Adrenal gland (tissue), 12 donors: ENCODE measurements around the gene SAT2. TPM values are rescaled to one million over a fixed set of nuclear protein-coding genes. Genes with fewer than 3 reads are reported as not detected.
"Not testable (repeated sequence)": the region's sequence is repeated elsewhere in the genome, so short reads cannot be mapped to it uniquely, and the experiment has no call there.

Experiments used
- DNase-seq, 7 donors: peaks; one replicate each; pipeline ENCODE4 v3.0.0-alpha.2; 2019 to 2020
- H3K27ac ChIP-seq, 5 donors: fragments of 200-600 bp; sonication (generic) in 4 of 5; 1 replicate in 3 of 5; 2 replicates in 2 of 5; pipeline versions ENCODE4 v1.5.1 to v1.8.0; 2016 to 2020; ENCODE audit warnings: mild to moderate bottlenecking in 1 of 5
- H3K27me3 ChIP-seq: fragments of 200-600 bp; 2 replicates; pipeline ENCODE4 v1.8.0; 2021
- H3K36me3 ChIP-seq, 2 donors: fragments of 200-600 bp; replicated peaks in 1 of 2; 1 replicate in 1 of 2; 2 replicates in 1 of 2; pipeline versions ENCODE4 v1.5.1 to v1.8.0; 2018 to 2022
- H3K4me1 ChIP-seq, 2 donors: fragments of 200-600 bp; replicated peaks in 1 of 2; 1 replicate in 1 of 2; 2 replicates in 1 of 2; pipeline versions ENCODE4 v1.5.1 to v1.8.0; 2018 to 2021
- H3K4me3 ChIP-seq, 4 donors: fragments of 200-600 bp; sonication (generic) in 3 of 4; one replicate each; pipeline ENCODE4 v1.5.1; 2016 to 2018
- H3K9me3 ChIP-seq, 3 donors: fragments of 200-600 bp; sonication (generic) in 1 of 3; replicated peaks in 1 of 3; 1 replicate in 2 of 3; 2 replicates in 1 of 3; pipeline versions ENCODE4 v1.5.1 to v1.8.0; 2016 to 2021
- POLR2A ChIP-seq, 2 donors: fragments of 450-650 bp; IDR thresholded peaks; one replicate each; pipeline ENCODE4 v1.6.1; 2017; ENCODE audit warnings: antibody characterized with exemption in 2 of 2, mild to moderate bottlenecking in 2 of 2, moderate library complexity in 1 of 2
- WGBS, 4 donors: extraction: QIAGEN DNeasy Blood & Tissue Kit in 2 of 4; methylation state at CpG; one replicate each; pipeline versions ENCODE4 v1.1.5 to v1.1.7; 2013 to 2017; 5-methylcytosine and 5-hydroxymethylcytosine counted together
- intact Hi-C, 2 donors: fragments of 100-400 bp; cut with DNase I; formaldehyde crosslinking; loops; one replicate each; pipeline versions ENCODE4 v1.14.1 to v1.15.0; 2022 to 2023
- polyA plus RNA-seq, 3 donors: library from polyadenylated mRNA; stranded (reverse); fragments of 200-250 nt in 2 of 3; fragments of 350-450 nt in 1 of 3; fragmentation: Illumina TruSeq in 1 of 3; extraction: RNeasy Lipid Tissue Mini Kit (QIAGEN cat#74804) in 1 of 3; gene quantifications; one replicate each; pipeline ENCODE4 v1.2.3, GENCODE V29; 2013 to 2014
- total RNA-seq, 9 donors: library from RNA; depleted of rRNA in 4 of 9; stranded (reverse); fragments of >200 nt in 4 of 9; fragments of 120-200 nt in 1 of 9; fragmentation: NEBNext Ultra II Directional in 1 of 9; extraction: Animal tissue kit (Norgen Biotek cat#: 25700) in 1 of 9; gene quantifications; one replicate each; pipeline versions ENCODE4 v1.1.0 to v1.2.4, GENCODE V29; 2013 to 2023
- TF ChIP-seq, protein P1 (sequence below), 6 experiments: fragments of 450-650 bp in 4 of 6; fragments of 200-600 bp in 2 of 6; sonication (generic) in 1 of 6; IDR thresholded peaks; 1 replicate in 5 of 6; 2 replicates in 1 of 6; pipeline versions ENCODE4 v1.5.1 to v1.8.0; 2016 to 2021; ENCODE audit warnings: antibody characterized with exemption in 6 of 6, mild to moderate bottlenecking in 2 of 6, moderate library complexity in 1 of 6
- donor health status: healthy with polysubstance abuse.
- donor health status: Bipolar disorder and iron deficiency.
- donor health status: DM: yes; HTN: yes; CAD: no.
- donor health status: DM: no; HTN: no; CAD: no.
- donor health status: DM: no; HTN: no; CAD: no.
- donor health status: DM: yes; HTN: yes; CAD: no.

The SAT2 gene
- total and polyA plus RNA-seq, 12 donors = 165 to 700 (median 254) TPM

DNA sequence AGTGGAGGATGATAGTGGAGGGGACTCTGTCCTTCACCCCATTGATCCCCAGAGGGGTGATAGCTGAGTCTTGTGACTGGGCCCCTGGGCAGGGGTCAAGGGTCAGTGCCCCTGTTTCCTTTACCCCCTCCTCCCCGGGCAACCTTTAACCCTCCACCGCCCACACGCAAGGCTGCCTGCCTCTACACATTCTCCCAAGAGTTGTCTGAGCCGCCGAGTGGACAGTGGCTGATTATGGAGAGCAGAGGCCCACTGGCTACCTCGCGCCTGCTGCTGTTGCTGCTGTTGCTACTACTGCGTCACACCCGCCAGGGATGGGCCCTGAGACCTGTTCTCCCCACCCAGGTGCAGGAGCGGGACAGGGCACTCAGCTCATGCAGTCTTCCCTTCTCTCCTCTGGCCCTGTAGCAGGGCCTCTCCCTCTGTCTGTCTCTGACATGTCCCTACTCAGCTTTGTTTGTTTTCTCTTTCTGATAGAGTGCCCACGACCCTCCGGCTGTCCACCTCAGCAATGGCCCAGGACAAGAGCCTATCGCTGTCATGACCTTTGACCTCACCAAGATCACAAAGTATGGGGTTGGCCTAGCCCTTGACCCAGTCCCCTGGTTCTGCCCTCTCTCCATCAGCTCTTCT, 2.4 kb upstream of the SAT2 start, which contains the start of gene SHBG:
Gene SHBG, plus strand, starts transcription at position 197 of the 633 bp plus-strand sequence. Its CDS starts 38 bp downstream, at position 235.
- H3K36me3 ChIP-seq = no peaks in the 10 kb centered on the region
- H3K4me3 ChIP-seq = no peak within 1 kb of the TSS
- intact Hi-C loops = loop anchor here (5.0 to 10.0 kb wide), 3 partner anchors 55 to 155 kb away; partner anchors contain the start of genes TP53 (in 2 of the 2) and WRAP53 (in 2 of the 2)
- no peaks in the 10 kb centered on the region for H3K27me3 ChIP-seq
- TF ChIP-seq, protein P1, sequence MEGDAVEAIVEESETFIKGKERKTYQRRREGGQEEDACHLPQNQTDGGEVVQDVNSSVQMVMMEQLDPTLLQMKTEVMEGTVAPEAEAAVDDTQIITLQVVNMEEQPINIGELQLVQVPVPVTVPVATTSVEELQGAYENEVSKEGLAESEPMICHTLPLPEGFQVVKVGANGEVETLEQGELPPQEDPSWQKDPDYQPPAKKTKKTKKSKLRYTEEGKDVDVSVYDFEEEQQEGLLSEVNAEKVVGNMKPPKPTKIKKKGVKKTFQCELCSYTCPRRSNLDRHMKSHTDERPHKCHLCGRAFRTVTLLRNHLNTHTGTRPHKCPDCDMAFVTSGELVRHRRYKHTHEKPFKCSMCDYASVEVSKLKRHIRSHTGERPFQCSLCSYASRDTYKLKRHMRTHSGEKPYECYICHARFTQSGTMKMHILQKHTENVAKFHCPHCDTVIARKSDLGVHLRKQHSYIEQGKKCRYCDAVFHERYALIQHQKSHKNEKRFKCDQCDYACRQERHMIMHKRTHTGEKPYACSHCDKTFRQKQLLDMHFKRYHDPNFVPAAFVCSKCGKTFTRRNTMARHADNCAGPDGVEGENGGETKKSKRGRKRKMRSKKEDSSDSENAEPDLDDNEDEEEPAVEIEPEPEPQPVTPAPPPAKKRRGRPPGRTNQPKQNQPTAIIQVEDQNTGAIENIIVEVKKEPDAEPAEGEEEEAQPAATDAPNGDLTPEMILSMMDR (IDR thresholded peaks at IDR 0.05) = no peak
- no peak for TF ChIP-seq POLR2A (IDR thresholded peaks at IDR 0.05)
- peaks cover 17% of the 10 kb centered on the region in 2 donors for H3K4me1 ChIP-seq
- no peaks in the 10 kb centered on the region for H3K9me3 ChIP-seq
- no peak for DNase-seq
- 73 to 82% (median 75%) methylated on average over 12 to 13 of the region's 13 CpGs for WGBS, 4 donors
- H3K27ac ChIP-seq = no peak within 1 kb of the TSS

DNA sequence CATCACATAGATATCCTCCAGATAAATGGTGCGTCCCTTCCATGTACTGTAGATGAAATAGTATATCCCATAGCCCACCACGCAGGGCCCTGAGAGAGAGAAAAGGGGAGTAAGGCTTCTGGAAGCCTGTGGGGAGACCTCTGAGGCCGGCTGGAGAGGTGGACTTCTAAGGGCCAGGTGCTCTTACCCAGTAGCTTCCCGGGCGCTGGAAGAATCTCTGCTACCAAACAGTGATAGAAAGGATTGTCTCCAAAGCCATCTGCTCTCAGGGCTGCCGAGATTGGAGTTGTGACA, 718 bp downstream of the SAT2 start:
- Histone ChIP-seq H3K4me3 (peak overlapping the region in 3 of 4 donors; percentile 91 to 99 (median 97)), H3K27me3 (no peaks in the 10 kb centered on the region), H3K27ac (peak overlapping the region; percentile 88 to 99 (median 96)), H3K4me1 (peaks cover 17% of the 10 kb centered on the region in 2 donors), H3K36me3 (no peaks in the 10 kb centered on the region), H3K9me3 (no peaks in the 10 kb centered on the region)
- DNase-seq = no peak
- TF ChIP-seq, protein P1 (IDR thresholded peaks at IDR 0.05) = no peak
- no peak for TF ChIP-seq POLR2A (IDR thresholded peaks at IDR 0.05)
- intact Hi-C loops = no loop called here
- 6 to 14% (median 8%) methylated on average over 6 of the region's 6 CpGs for WGBS, 4 donors

DNA sequence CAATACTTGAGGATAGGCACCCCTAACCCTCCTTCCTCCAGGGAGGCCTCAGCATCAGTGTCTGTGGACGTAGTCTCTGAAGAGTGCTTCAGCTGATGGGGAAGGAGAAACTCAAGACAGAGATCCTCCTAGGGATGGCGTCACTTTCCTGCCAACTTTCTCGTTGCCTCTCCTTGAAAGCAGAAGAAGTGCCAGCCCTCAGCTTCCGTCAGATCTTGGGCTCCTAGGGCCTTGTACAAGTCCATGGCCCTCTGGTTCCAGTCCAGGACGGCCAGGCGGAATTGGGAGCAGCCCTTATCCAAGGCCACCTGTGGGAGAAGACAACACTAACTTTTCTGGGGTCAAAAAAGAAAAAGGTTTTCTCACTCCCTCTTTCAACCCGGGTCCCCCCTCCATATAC, 1.3 kb downstream of the SAT2 start:
- peak overlapping the region in 2 of 4 donors; percentile 97 to 99 for H3K4me3 ChIP-seq
- WGBS, 4 donors = 30 to 41% (median 39%) methylated on average over 7 of the region's 7 CpGs
- peak overlapping the region; percentile 88 to 99 (median 96) for H3K27ac ChIP-seq
- no peaks in the 10 kb centered on the region for H3K9me3 ChIP-seq
- DNase-seq = peak; percentile 47 to 76 (median 70)
- TF ChIP-seq, protein P1 (IDR thresholded peaks at IDR 0.05) = no peak
- TF ChIP-seq POLR2A (IDR thresholded peaks at IDR 0.05) = peak in 1 of 2 donors; percentile 27
- H3K4me1 ChIP-seq = peaks cover 17% of the 10 kb centered on the region in 2 donors
- no peaks in the 10 kb centered on the region for H3K27me3 ChIP-seq
- no peaks in the 10 kb centered on the region for H3K36me3 ChIP-seq
- intact Hi-C loops = no loop called here

DNA sequence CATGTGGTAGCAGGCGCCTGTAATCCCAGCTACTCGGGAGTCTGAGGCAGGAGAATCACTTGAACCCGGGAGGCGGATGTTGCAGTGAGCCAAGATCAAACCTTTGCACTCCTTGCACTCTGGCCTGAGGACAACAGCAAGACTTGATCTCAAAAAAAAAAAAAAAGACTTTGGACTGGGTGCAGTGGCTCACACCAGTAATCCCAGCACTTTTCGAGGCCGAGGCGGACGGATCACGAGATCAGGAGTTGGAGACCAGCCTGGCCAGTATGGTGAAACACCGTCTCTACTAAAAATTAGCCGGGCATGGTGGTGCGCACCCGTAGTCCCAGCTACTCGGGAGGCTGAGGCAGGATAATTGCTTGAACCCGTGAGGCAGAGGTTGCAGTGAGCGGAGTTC, 1.9 kb downstream of the SAT2 start:
- H3K36me3 ChIP-seq, intact Hi-C loops, H3K27ac ChIP-seq: not testable (repeated sequence)

DNA sequence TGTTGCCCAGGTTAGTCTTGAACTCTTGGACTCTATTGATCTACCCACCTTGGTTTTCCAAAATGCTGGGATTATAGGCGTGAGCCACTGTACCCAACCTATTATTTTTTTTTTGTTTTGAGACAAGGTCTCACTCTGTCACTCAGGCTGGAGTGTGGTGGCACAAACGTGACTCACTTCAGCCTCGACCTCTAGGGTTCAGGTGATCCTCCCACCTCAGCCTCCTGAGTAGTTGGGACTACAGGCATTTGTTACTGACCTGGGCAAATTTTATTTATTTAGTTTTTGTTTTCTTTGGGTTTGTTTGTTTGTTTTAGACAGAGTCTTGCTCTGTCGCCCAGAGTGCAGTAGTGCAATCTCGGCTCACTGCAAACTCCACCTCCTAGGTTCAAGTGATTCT, 4.0 kb downstream of the SAT2 start:
- no peak for DNase-seq
- Histone ChIP-seq H3K9me3 (no peaks in the 10 kb centered on the region), H3K4me3 (no peak overlapping the region), H3K27me3 (no peaks in the 10 kb centered on the region), H3K27ac (no peak overlapping the region), H3K36me3 (no peaks in the 10 kb centered on the region), H3K4me1 (peaks cover 17% of the 10 kb centered on the region in 2 donors)
- intact Hi-C loops = no loop called here
- 74 to 80% (median 78%) methylated on average over 5 of the region's 5 CpGs for WGBS, 4 donors
- TF ChIP-seq, protein P1 (IDR thresholded peaks at IDR 0.05) = no peak
- TF ChIP-seq POLR2A (IDR thresholded peaks at IDR 0.05) = no peak

More for the DNA sequence above, 1.9 kb downstream of the SAT2 start:
- H3K4me3 ChIP-seq, H3K27me3 ChIP-seq, DNase-seq, H3K9me3 ChIP-seq: not testable (repeated sequence)
- H3K4me1 ChIP-seq = peaks cover 17% of the 10 kb centered on the region in 2 donors
- 92 to 95% (median 95%) methylated on average over 16 of the region's 16 CpGs for WGBS, 4 donors
